PFSK-1 (cell line): ENCODE data around the gene GRIK1.

ENCODE experiments used
- POLR2AphosphoS5 ChIP-seq: IDR thresholded peaks from 2 replicates; pipeline ENCODE4 v1.6.1; 2012; ENCODE audit warnings: low read depth, mild to moderate bottlenecking, control low read depth, low read length, moderate library complexity
- SIN3A ChIP-seq: IDR thresholded peaks from 2 replicates; pipeline ENCODE4 v1.6.1; 2012; ENCODE audit warnings: mild to moderate bottlenecking, low read length, moderate library complexity, borderline replicate concordance; ENCODE audit not compliant: insufficient read depth

DNA sequence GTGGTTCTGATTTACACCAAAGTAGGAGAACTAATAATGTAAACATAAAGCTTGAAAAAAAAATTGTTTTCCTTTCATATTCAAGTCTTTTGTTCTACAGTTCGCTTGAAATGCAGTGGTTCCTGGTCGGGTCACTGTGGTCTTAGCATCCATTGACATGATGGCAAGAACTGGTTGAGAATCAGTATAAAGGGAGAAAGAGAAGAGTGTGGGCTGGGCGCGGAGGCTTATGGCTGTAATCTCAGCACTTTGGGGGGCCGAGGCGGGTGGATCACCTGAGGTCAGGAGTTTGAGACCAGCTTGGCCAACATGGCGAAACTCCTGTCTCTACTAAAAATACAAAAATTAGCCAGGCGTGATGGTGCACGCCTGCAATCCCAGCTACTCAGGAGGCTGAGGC is 390.2 kb downstream of the GRIK1 start:
- TF ChIP-seq POLR2AphosphoS5 (no peak), SIN3A (no peak)
